Panc1 (cell line): ENCODE data around the gene ZNF774. TPM values are rescaled to one million over a fixed set of nuclear protein-coding genes. Genes with fewer than 3 reads are reported as not detected.

Source experiments
- ATAC-seq: fragments of 200-7000 bp; cut with Tn5 transposase; 2 replicates; pipeline ENCODE4 v1.9.1; 2020; ENCODE audit warnings: mild to moderate bottlenecking, moderate library complexity
- BruUV-seq: library from RNA; stranded (reverse); fragments of 400-500 nt; replicated peaks from 2 replicates; lab custom pipeline; 2021; lab: Mats Ljungman, UMichigan
- CTCF ChIA-PET: fragments of 300-600 bp; sonication (Branson Sonifier 250); formaldehyde crosslinking; loops from one replicate; lab custom pipeline; 2022; ENCODE audit warnings: antibody characterized with exemption; lab: Charles Lee
- POLR2A ChIA-PET: fragments of 300-600 bp; sonication (Branson Sonifier 250); formaldehyde crosslinking; loops from one replicate; lab custom pipeline; 2022; ENCODE audit warnings: antibody characterized with exemption; lab: Charles Lee
- DNase-seq: peaks from one replicate; pipeline ENCODE4 v3.0.0-alpha.2; 2010; ENCODE audit warnings: low read depth, low spot score
- H3K27ac ChIP-seq: 2 replicates; pipeline ENCODE4 v1.5.1; 2011; ENCODE audit warnings: mild to moderate bottlenecking, low read length, inconsistent platforms
- H3K27me3 ChIP-seq: fragments of 200-500 bp; sonication (Bioruptor generic); 2 replicates; pipeline ENCODE4 v1.6.0; 2014; ENCODE audit warnings: low read length, inconsistent platforms; ENCODE audit not compliant: control insufficient read depth, insufficient read depth
- H3K36me3 ChIP-seq: fragments of 200-500 bp; sonication (Bioruptor generic); 2 replicates; pipeline ENCODE4 v1.5.1; 2014; ENCODE audit warnings: inconsistent platforms, mild to moderate bottlenecking, low read length, moderate library complexity; ENCODE audit not compliant: control insufficient read depth, insufficient read depth
- H3K4me1 ChIP-seq: 2 replicates; pipeline ENCODE4 v1.5.1; 2011; ENCODE audit warnings: inconsistent platforms, mild to moderate bottlenecking, low read length, moderate library complexity; ENCODE audit not compliant: control insufficient read depth, insufficient read depth
- H3K4me3 ChIP-seq, 2 experiments: 2 replicates each; pipeline ENCODE4 v1.5.1; 2011 to 2012; ENCODE audit warnings: low read depth in 2 of 2, low read length in 2 of 2, mild to moderate bottlenecking in 2 of 2, inconsistent platforms in 1 of 2, moderate library complexity in 1 of 2
- H3K9me3 ChIP-seq: fragments of 200-500 bp; sonication (Bioruptor generic); 2 replicates; pipeline ENCODE4 v1.5.1; 2014; ENCODE audit warnings: low read depth, mild to moderate bottlenecking, inconsistent platforms, low read length, moderate library complexity; ENCODE audit not compliant: control insufficient read depth, insufficient read depth
- POLR2AphosphoS5 ChIP-seq: IDR thresholded peaks from 2 replicates; pipeline ENCODE4 v1.6.1; 2012; ENCODE audit warnings: mild to moderate bottlenecking, low read depth, low read length, moderate library complexity
- SIN3A ChIP-seq: IDR thresholded peaks from 2 replicates; pipeline ENCODE4 v1.6.1; 2012; ENCODE audit warnings: low read depth, mild to moderate bottlenecking, low read length, moderate library complexity, borderline replicate concordance; ENCODE audit not compliant: insufficient read depth
- TCF7L2 ChIP-seq: IDR thresholded peaks from 2 replicates; pipeline ENCODE4 v1.6.1; 2011; ENCODE audit warnings: mild to moderate bottlenecking, low read depth, low read length, inconsistent platforms
- in situ Hi-C: cut with HindIII; loops from 2 replicates; pipeline ENCODE4 v1.10.0; 2016; ENCODE audit warnings: low sequenced_read_pairs, low pct_unique_long_range_greater_than_20kb
- intact Hi-C: fragments of 100-400 bp; cut with micrococcal nuclease; formaldehyde crosslinking; loops from one replicate; pipeline ENCODE4 v1.10.0; 2022; ENCODE audit not compliant: unreplicated experiment
- total RNA-seq: library from RNA; stranded (reverse); gene quantifications from one replicate; pipeline ENCODE4 v1.2.1, GENCODE V29; 2021; ENCODE audit not compliant: unreplicated experiment
- TF ChIP-seq, protein P1 (sequence below): fragments of 450-650 bp; IDR thresholded peaks from 2 replicates; pipeline ENCODE4 v1.5.1; 2017; ENCODE audit warnings: mild to moderate bottlenecking
- TF ChIP-seq, protein P2 (sequence below), 2 experiments: IDR thresholded peaks; 2 replicates each; pipeline ENCODE4 v1.6.1; 2011 to 2012; ENCODE audit warnings: low read depth in 2 of 2, control low read depth in 1 of 2, low read length in 1 of 2, mild to moderate bottlenecking in 1 of 2, moderate library complexity in 1 of 2; ENCODE audit not compliant: insufficient read depth in 1 of 2

The ZNF774 gene
- total RNA-seq, 1 experiment from 2014 or later, result 5.2 TPM

DNA sequence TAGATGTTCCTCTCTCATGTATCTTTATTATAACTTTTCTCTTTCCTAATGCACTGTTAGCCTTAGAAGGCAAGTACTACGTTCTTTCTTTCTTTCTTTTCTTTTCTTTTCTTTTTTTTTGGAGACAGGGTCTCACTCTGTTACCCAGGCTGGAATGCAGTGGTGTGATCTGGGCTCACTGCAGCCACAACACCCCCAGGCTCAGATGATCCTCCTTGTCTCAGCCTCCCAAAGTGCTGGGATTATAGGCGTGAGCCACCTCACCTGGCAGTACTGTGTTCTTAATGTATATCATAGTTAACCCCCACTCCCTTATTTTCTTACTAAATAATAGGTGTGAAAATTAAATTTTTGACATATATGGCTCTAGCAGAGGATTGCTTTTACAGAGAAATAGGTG lies 59.1 kb downstream of the ZNF774 start:
- POLR2A ChIA-PET, result interaction anchor here (1.3 kb wide), 1 partner anchor 9 kb away, joined by 4 read pairs; no protein-coding TSS in a partner anchor
- no peak for ATAC-seq
- H3K9me3 ChIP-seq, result no peaks in the 10 kb centered on the region
- no TSS peak for BruUV-seq
- CTCF ChIA-PET, result no interaction called here
- in situ Hi-C loops, result no loop called here
- DNase-seq, result no peak
- no peak for TF ChIP-seq TCF7L2
- TF ChIP-seq, protein P1, sequence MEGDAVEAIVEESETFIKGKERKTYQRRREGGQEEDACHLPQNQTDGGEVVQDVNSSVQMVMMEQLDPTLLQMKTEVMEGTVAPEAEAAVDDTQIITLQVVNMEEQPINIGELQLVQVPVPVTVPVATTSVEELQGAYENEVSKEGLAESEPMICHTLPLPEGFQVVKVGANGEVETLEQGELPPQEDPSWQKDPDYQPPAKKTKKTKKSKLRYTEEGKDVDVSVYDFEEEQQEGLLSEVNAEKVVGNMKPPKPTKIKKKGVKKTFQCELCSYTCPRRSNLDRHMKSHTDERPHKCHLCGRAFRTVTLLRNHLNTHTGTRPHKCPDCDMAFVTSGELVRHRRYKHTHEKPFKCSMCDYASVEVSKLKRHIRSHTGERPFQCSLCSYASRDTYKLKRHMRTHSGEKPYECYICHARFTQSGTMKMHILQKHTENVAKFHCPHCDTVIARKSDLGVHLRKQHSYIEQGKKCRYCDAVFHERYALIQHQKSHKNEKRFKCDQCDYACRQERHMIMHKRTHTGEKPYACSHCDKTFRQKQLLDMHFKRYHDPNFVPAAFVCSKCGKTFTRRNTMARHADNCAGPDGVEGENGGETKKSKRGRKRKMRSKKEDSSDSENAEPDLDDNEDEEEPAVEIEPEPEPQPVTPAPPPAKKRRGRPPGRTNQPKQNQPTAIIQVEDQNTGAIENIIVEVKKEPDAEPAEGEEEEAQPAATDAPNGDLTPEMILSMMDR, result no peak
- TF ChIP-seq SIN3A, result no peak
- TF ChIP-seq, protein P2, sequence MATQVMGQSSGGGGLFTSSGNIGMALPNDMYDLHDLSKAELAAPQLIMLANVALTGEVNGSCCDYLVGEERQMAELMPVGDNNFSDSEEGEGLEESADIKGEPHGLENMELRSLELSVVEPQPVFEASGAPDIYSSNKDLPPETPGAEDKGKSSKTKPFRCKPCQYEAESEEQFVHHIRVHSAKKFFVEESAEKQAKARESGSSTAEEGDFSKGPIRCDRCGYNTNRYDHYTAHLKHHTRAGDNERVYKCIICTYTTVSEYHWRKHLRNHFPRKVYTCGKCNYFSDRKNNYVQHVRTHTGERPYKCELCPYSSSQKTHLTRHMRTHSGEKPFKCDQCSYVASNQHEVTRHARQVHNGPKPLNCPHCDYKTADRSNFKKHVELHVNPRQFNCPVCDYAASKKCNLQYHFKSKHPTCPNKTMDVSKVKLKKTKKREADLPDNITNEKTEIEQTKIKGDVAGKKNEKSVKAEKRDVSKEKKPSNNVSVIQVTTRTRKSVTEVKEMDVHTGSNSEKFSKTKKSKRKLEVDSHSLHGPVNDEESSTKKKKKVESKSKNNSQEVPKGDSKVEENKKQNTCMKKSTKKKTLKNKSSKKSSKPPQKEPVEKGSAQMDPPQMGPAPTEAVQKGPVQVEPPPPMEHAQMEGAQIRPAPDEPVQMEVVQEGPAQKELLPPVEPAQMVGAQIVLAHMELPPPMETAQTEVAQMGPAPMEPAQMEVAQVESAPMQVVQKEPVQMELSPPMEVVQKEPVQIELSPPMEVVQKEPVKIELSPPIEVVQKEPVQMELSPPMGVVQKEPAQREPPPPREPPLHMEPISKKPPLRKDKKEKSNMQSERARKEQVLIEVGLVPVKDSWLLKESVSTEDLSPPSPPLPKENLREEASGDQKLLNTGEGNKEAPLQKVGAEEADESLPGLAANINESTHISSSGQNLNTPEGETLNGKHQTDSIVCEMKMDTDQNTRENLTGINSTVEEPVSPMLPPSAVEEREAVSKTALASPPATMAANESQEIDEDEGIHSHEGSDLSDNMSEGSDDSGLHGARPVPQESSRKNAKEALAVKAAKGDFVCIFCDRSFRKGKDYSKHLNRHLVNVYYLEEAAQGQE (IDR thresholded peaks at IDR 0.05; ENCODE audit: insufficient read depth in 1 of 2, low read depth in 2 of 2, low read length in 1 of 2), result no peak
- TF ChIP-seq POLR2AphosphoS5, result no peak
- no peaks in the 10 kb centered on the region for H3K36me3 ChIP-seq
- peak overlapping the region; percentile 88 for H3K27ac ChIP-seq
- no peaks in the 10 kb centered on the region for H3K27me3 ChIP-seq
- peaks cover 59% of the 10 kb centered on the region for H3K4me1 ChIP-seq
- intact Hi-C loops, result no loop called here
- H3K4me3 ChIP-seq, result no peak overlapping the region

Other genes with a start within 250 kb of the ZNF774 start
- 197 TPM for gene IDH2, start 249.8 kb upstream of the ZNF774 start, total RNA-seq
- 600 TPM for gene SEMA4B, start 151.0 kb upstream of the ZNF774 start, total RNA-seq
- 193 TPM for gene CIB1, start 118.3 kb upstream of the ZNF774 start, total RNA-seq
- 22.8 TPM for gene GDPGP1, start 118.1 kb upstream of the ZNF774 start, total RNA-seq
- 0.39 TPM for gene TTLL13, start 102.7 kb upstream of the ZNF774 start, total RNA-seq
- gene NGRN, start 86.6 kb upstream of the ZNF774 start, total RNA-seq, result 137 TPM
- 228 TPM for gene IQGAP1, start 36.0 kb downstream of the ZNF774 start, total RNA-seq
- gene CRTC3, start 177.6 kb downstream of the ZNF774 start, total RNA-seq, result 45.0 TPM